ENCODE measurements around the gene LDB2.

Gene LDB2

GRCh38 chr4:16521156-16521915, 377.1 kb downstream of the LDB2 start:
- DNase-seq, result no peak

GRCh38 chr4:16516796-16517439, 381.5 kb downstream of the LDB2 start:
- no peak for DNase-seq

DNA sequence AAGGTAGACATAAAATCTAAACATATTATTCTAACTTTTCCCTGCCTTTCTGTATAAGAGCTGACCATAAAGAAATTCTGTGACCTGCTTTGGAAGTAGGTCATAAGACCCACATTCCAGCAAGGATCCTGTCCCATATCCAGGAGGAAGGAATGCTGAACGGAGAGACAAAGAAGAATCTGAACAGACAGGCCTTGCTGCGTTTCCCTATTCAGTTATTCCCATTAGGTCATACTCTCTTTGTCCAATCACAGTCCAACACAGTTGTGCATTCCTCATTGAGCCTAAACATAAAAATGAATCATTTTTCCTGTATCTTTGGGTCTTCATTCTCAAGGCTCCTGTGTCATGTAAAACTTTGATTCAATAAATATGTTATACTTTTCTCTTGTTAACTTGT, 384.6 kb downstream of the LDB2 start:
- no peak for DNase-seq

DNA sequence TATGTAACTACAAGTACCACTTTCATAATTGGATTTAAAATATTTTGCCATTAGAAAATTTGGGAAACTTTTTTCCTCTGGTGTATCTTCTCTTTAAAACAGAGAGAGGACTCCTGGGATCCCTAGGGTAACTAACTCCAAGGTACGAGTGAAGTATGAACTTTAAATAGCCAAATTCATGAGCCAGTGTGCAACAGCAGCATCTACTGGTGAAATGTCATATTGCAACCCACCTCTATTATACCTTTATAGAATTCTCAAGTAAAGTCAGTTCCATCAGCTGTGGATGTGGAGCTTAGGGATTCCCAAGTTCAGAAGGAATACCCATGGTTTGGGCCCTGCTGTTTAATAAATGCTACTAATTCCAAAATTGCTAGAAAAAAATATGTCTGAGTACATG, 389.5 kb downstream of the LDB2 start:
- DNase-seq, result no peak

GRCh38 chr4:16505726-16506125, 392.7 kb downstream of the LDB2 start:
- DNase-seq, result no peak

GRCh38 chr4:16505267-16505666, 393.2 kb downstream of the LDB2 start:
- no peak for DNase-seq

- DNase-seq, result no peak
Measured at GRCh38 chr4:16503421-16504100, 394.9 kb downstream of the LDB2 start.

DNA sequence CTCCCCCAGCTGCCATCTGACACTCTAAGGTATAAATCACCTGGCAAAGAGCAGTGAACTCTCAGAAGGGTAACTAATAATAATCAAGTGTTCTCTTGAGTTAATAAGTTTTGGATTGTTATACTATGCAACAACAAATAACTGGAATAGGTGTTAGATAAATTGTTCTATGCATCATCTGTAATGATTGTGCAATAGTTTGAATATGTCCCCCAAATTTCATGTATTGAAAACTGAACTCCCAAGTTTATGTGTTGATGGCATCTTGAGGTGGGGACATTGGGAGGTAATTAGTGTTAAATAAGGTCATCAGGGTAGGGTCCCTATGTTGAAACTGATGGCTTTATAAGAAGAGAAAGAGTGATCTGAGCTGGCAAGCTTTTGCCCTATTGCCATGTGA, 399.5 kb downstream of the LDB2 start:
- no peak for DNase-seq

GRCh38 chr4:16496501-16496900, 401.9 kb downstream of the LDB2 start:
- DNase-seq, result no peak

GRCh38 chr4:16492872-16493271, 405.6 kb downstream of the LDB2 start:
- DNase-seq, result no peak

DNA sequence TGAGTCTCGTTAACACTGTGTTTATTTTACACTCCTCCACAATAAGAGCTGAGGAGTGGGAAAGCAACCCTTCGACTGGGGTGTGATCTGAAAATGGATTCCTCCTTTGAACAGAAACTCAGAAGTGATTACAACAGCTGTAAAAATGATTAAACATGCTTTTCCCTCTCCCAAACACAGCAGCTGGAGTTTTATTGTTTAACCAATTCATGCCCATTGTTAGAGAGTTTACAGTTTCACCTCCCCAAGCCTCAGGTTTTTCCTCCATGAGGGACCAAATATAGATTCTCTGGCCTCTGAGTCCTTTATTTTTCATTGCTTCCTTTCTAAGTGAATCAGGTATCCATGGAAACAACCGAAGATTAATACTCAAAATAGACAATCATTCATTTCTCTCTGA, 409.2 kb downstream of the LDB2 start:
- DNase-seq, result no peak

GRCh38 chr4:16488084-16488483, 410.4 kb downstream of the LDB2 start:
- DNase-seq, result no peak

DNA sequence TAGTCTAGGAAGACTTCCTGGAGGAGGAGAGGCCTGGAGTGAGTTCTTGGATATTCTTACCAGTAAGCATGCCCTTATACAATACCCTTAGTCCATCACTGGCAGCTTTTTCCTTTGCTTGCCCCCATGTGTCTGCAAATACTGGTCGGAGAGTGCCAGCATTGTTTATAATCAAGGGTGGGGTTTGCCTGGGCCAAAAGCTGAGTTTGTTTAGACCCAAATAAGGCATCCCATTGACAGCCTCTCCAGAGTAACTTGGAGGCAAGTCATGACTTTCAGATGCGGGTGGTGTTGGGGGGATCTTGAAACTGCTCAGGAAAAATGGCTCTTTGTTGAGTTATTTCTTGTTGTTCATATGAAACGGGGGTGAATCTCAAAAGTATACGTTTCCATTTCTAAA, 413.7 kb downstream of the LDB2 start:
- DNase-seq, result no peak

DNA sequence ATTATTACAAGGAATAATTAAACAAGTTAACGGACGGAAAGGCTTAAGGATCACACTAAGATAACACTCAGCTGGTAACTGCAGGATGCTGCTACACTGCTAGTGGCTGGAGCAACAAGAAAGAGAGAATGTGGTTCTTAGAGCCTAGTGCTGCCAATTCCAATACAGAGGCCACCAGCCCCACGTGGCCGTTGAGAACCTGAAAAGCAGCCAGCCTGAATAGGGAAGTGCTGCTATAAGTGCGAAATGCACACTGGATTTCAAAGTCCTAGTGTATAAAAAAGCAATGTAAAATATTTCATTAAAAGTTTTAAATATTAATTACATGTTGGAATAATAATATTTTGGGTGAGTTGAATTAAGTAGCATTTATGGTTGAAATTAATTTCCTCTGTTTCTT, 414.9 kb downstream of the LDB2 start:
- DNase-seq, result no peak

DNA sequence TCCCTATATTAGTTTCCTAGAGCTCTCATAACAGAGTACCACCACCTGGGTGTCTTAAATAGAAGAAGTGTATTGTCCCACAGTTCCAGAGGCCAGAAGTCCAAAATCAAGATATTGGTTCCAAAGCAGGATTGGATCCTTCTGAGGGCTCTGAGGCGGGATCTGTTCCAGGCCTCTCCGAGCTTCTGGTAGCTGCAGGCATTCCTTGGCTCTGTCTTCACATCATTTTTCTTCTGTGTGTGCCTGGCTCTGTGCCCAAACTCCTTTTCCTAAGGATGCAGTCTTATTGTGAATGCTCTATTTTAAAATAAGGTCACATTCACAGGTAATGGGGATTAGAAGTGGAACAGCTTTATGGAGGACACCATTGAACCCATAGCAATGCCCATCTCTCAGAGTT, 418.4 kb downstream of the LDB2 start:
- no peak for DNase-seq

GRCh38 chr4:16472537-16472936, 425.9 kb downstream of the LDB2 start:
- no peak for DNase-seq

DNA sequence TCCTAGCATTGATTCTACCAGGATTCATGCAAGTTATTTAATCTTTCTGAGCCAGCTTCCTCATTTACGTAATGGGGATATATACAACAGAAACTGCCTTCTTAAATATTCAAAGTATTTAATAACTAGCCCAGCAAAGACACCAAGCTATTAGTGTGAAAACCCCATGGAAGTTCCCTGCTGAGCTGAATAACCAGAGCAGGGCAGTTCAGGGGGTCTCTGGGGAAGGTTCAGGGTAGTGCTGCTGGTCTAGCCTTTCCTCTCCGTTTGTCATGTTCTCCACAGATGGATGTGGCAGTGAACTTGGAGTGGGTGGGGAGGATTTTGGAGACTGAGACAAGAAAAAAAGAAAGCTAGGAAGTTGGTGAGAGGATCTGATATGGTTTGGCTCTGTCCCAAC, 431.4 kb downstream of the LDB2 start:
- DNase-seq, result no peak

DNA sequence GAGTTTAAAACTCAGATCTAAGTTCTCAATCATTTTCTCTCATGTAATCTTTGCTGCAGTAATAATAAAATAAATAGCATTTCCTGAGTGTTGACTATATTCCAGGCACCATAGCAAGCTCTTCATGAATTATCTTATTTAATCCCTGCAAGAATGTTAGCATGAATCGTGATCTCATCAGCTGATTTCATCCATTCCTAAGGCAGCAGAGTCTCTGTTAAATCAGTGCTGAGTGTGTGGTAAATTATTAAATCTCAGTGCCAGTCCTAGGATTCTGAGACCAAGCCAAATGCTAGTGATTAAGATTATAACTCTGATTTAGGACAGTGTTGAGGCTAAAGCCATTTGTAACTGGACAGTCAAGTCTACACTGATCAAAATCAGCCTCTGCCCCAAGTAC, 431.9 kb downstream of the LDB2 start:
- DNase-seq, result no peak

- DNase-seq, result no peak
Measured at GRCh38 chr4:16464651-16465050, 433.8 kb downstream of the LDB2 start.

- no peak for DNase-seq
Measured at GRCh38 chr4:16462656-16463055, 435.8 kb downstream of the LDB2 start.

GRCh38 chr4:16461362-16461761, 437.1 kb downstream of the LDB2 start:
- no peak for DNase-seq

DNA sequence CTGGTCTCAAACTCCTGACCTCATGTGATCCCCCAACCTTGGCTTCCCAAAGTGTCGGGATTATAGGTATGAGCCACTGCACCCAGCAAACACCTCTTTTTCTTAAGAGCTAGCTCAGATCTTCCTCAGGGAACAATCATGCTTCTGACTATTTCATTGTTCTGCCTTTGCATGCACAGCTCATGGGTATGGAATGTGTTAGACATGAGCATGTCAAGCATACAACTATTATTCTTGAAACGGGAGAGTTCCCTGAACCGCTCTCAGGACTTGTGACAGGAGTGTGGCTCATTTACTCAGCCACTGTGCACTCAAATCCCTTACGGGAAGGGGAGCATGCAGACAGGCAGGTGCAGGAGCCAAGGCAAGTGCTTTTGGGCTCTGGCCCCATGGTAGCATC, 440.5 kb downstream of the LDB2 start:
- no peak for DNase-seq
